Erythroblast (primary cell): ENCODE data around the gene SSR3.
A peak's percentile ranks its signal among the peaks of the same experiment; 100 is the strongest.

ENCODE experiments used
- DNase-seq, 2 experiments: peaks; one replicate each; lab custom pipeline; 2025; lab: John Stamatoyannopoulos, UW
- GATA1 ChIP-seq: IDR thresholded peaks from 2 replicates; pipeline ENCODE4 v1.6.1; 2011; ENCODE audit warnings: low read depth, mild to moderate bottlenecking, control low read depth, low read length, moderate library complexity
- POLR2A ChIP-seq: IDR thresholded peaks from 2 replicates; pipeline ENCODE4 v1.6.1; 2011; ENCODE audit warnings: mild to moderate bottlenecking, low read length

SSR3 gene

DNA sequence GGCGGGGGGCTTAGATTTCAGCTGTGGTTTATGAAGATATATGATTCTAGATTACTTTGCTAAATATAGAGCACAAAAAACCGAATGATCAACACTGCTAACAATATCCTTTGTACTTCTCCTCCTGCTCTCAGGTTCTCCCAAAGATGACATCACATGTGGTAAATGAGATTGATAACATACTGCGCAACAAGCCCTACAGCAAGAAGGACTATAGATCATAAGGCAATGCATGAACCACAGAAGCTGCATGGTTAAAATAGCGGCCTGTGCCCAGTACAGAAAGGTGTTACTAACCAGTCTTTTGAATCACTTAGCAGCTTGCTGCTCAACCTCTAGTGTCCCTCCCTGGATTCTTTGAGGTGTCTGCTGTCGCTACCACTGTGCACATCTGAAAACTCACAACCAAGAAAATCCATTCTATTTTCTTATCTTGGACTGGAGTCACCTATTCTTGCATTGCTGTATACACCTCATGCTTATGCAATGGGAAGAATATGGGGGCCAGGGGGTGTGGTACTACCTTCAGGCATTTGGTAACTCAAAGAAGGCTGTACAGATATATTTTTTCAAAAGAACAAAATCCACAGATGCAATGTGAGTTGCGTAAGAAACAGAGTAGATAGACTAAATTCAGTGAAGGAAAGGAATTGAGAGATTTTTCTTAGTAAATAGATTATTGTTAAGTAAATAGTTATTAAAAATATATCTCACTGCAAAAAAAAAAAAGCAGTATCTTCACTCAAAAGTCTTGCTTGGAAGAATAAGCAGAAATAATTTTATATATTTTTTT is 18.2 kb downstream of the SSR3 start:
- DNase-seq = no peak
- TF ChIP-seq POLR2A = no peak
- TF ChIP-seq GATA1 = no peak

DNA sequence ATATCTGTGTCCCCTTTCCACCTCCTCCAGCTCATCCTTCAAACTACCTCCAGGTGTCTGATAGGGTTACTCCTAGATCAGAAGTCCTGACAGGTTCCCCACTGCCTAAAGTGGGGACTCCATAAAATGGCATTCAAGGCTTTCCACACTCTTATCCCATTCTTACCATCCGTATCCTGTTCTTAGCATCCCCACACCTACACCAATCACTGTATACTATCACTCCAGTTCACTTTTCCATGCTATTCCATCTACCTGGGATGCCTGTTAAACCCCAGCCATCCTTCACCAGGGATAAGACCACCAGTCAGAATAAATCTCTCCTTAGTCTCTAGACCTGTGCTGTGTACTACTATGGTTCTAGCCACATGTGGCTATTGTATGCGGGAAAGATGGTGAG is 19.1 kb downstream of the SSR3 start:
- no peak for DNase-seq

DNA sequence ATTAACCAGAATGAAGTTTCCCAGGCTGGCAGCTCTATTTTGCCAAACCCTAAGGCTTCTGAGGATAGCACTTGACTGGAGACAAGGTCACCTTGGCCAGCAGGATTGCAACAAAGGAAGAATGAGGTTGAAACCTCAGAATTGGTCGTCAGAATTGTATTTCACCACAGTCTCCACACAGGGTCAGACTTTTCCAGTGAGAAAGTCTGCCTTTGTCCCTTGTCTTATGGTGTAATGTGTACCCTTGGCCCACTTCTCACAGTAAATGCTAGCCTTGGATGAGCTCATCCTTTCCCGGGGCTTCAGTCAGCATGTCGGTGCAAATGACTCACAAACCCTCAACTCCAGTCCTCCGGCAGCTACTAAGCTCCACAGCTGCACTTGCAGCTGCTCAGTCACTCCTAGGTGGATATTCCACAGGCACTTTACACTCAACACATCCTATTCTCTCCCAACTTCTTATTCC is 19.7 kb downstream of the SSR3 start:
- no peak for TF ChIP-seq POLR2A
- no peak for TF ChIP-seq GATA1
- DNase-seq = peak in 1 of 2 experiments; percentile 34

More for the DNA sequence above, 19.1 kb downstream of the SSR3 start:
- TF ChIP-seq POLR2A (no peak), GATA1 (no peak)

DNA sequence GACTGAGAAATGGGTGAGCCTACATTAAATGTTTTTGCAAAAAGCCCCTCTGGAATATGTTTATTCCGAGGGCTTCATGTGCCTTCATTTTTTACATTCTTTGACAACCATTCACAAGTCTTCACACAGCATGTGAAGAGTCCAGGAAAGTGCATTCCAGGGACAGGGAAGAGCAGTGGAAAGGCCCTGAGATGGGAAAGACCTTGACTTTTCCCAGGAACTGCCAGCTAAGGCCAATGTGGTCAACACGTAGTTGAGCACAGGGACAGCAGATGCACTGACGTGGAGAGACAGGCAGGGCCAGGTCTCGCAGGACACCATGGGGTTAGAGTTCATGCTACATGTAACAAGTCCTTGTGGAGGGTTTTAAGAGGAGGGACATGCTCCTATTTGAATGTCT is 21.7 kb downstream of the SSR3 start:
- TF ChIP-seq POLR2A (no peak), GATA1 (no peak)
- DNase-seq = no peak

DNA sequence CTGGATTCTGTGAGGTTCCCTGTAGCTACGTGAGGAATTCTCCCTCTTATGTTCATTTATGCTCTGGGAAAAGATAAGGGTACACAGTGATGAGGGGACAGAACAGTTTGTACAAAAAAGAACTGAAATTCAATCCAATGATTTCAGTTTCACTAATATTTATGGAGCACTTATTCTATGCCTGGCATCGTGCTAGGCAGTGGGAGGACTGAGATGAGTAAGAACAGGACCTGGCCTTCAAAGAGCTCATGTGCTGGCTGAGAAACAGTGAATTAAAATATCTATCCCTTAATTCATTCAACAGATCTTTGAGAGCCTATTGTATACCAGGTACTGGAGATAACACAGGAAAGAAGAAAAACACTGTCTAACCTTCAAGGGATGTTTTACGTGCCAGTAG is 22.2 kb downstream of the SSR3 start:
- TF ChIP-seq POLR2A (no peak), GATA1 (no peak)
- DNase-seq = no peak

DNA sequence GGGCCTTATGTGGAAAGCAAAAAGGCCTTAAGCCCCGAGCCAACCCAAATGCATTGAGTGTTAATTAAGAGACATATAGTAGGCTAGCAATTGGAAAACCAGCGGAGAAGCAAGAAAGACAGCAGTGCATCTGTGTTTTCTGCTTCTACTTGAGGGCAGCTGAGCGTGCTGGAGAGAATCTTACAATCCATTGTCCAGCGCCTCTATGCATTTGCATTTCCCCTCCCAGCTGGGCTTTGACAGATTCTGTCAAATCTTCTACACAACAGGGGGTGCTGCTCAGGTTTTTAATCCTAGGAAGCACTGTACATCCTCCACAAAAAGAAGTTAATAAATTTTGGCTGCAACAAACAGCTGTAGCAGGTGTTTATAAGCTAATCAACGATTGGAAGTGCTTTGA is 23.9 kb downstream of the SSR3 start:
- no peak for TF ChIP-seq POLR2A
- DNase-seq = no peak

DNA sequence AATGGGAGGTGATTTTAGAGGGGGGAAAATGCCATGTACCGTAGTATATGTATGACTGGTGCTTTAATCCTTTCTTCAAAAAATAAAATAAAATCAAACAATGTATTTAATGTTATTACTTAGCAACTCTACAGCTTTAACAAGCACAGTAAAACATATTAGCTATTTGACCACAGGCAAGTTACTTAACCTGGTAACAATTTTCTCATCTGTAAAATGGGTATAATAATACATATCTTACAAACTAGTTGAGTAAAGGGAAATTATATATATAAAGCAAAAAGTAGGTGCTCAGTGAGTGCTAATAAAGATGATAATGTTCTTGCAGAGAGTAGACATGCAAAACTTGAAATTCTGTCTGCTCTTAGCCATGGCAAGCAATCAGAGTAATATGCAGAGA is 27.9 kb downstream of the SSR3 start:
- DNase-seq = no peak

DNA sequence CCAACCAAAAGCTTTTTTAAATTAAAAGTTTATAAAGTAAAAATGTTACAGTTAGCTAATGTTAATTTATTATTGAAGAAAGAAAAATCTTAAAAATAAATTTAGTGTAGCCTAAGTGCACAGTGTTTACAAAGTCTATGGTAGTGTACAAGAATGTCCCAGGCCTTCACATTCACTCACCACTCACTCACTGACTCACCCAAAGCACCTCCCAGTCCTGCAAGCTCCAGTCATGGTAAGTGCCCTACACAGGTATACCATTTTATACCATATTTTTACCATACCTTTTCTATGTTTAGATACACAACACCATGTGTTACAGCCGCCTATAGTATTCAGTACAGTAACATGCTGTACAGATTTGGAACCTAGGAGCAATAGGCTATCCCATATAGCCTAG is 29.1 kb downstream of the SSR3 start:
- no peak for DNase-seq
- no peak for TF ChIP-seq POLR2A
- no peak for TF ChIP-seq GATA1

More for the DNA sequence above, 27.9 kb downstream of the SSR3 start:
- TF ChIP-seq GATA1 (no peak), POLR2A (no peak)

DNA sequence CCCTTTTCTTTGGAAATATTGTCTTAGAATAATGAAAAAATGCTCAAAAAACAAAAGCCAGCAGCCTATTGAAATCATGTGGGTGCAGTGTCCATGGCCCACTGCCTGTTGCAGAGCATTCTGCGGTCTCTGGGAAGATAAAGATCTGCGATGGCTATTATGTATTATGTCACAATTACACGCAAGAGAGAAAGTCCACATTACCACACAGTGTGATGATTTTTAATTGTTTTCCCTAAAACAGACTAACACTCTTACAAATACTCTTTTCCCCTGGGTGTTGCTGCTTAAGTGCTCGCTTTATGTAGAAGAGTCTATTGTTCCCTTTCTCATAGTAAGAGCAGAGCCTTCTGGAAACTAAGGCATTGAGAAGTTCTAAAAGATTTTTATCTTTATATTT is 32.2 kb downstream of the SSR3 start:
- TF ChIP-seq POLR2A (no peak), GATA1 (no peak)
- no peak for DNase-seq

DNA sequence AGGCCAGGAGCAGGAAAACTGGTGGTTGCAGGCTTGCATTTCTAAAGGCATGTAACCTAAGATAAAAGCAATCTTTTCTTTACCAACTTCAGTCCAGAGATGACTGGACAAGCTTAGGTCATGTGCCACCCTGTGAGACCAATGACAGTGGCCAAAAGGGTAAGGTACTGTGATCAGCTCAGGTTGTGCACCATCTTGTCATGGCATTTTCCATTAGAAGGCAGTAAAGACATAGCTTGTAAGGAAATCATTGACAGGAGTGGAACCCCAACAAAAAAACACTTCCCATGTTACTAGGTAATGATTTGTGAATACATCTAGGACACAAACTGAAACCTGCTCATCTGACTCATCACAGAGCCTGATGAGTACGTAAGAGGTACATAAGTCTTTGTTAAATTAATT is 35.2 kb downstream of the SSR3 start:
- no peak for TF ChIP-seq POLR2A
- TF ChIP-seq GATA1 = no peak
- DNase-seq = no peak

DNA sequence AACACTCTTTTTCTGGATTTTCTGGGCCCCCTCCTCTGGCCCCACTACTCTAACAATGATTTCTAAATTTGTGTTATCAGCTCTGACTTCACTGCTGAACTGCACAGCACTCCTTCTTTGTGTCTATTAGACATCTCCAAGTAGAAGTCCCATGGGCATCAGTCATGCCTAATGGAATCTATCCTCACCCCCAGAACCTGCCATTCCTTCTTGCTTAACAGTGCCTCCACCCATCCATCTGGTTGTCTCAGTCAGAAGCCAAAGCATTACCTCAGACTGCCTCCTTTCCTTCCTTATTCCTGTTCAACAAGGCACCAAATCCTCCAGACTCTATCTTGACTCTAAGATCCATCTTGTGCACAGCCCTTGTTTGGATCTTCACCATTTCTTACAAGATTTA is 36.2 kb downstream of the SSR3 start:
- no peak for DNase-seq
- TF ChIP-seq GATA1 (no peak), POLR2A (no peak)

DNA sequence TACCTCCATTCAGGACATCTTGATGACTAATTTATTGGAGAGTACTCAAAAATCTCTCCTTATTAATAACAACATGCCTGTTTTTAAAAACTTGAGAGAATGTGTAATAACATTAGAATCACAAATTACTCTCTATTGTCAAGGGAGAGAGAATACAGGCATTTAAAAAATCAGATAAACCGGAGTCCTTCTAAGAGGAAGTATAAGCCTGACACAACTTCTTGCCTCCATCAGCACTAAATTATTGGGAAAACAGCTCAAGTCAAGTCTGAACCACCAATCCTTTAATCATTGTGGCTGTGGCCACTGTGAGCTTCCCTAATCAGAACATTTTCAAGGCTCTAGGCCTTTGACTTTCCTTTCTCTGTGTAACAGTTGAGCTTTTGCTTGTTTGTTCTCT is 38.0 kb downstream of the SSR3 start:
- no peak for DNase-seq
- no peak for TF ChIP-seq POLR2A
- TF ChIP-seq GATA1 = no peak

DNA sequence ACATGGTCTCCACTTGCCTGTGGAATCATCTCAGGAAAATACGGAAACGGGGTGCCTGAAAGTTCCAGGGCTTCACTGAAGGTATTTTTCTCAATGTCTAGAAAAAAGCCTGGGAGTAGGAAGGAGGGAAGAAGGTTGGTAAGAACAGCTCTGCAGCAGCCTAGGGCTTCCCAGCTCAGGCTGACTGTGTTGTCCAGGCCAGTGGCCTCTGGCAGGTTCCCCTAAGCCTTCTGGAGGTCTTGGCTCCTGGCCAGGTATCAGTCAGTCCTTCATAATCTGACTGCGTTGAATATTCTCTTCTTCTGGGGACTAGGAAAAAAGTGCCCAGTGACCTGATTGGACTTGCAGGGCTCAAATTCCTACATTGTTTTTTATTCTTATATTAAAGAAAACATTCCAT is 38.6 kb downstream of the SSR3 start:
- DNase-seq = no peak
- TF ChIP-seq POLR2A (no peak), GATA1 (no peak)

DNA sequence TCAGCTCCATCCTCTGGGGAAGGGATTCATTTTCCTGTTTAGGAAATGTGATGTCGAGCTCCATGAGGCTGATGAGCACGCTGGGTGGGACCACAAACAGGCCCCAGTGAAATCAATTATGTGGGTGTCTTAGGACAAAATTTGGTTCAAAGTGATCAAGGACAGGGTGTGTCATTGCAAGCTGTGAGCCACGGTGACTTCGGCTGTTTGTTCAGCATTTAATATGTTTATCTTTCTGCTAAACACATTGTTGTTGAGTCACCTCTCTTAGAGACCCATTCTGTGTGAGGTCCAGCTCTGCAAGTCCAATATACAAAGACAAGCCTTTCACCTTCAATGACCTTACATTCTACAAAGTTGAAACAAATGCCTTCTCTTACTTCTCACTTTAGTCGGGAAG is 41.3 kb downstream of the SSR3 start:
- TF ChIP-seq POLR2A (no peak), GATA1 (no peak)
- DNase-seq = no peak

DNA sequence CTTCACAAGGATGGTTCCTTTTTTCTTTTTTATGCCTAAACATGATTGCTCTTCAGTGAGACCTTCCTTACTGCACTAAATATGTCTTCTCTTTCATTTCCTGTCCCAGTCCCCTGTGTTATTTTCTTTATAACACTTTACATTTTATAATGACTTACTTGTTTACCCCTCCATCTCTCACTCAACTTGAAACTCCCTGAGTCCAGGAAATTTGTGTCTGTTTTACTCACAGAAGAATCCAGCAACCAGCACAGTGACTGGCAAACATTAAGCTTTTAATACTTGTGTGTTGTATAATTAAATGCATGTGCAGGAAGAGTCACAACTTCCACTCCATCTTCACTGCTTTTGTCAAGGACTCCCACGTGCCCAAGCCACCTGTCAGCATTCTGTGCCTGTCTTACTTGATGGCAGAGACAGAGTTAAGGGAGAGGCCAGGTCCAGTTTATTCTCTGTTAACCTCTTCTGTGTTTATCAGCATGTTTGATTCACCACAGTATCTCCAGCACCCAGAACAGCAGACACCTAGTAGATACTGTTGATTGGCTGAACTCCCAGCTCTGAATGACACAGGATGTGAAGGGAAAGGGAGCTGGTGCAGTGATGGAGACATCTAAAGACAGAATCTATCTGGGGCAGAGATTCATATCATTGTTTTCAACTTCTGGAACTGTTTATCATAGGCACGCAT is 42.8 kb downstream of the SSR3 start:
- TF ChIP-seq GATA1 (no peak), POLR2A (no peak)
- DNase-seq = peak in 1 of 2 experiments; percentile 15
